ENCODE data around the gene NSG1. TPM values are rescaled to one million over a fixed set of nuclear protein-coding genes. Genes with fewer than 3 reads are reported as not detected.

The NSG1 gene
- total and polyA plus RNA-seq, 9 of the 15 experiments (the other 6 are each of a cell fraction or from before 2014, with no cell fraction given): not detected

DNA sequence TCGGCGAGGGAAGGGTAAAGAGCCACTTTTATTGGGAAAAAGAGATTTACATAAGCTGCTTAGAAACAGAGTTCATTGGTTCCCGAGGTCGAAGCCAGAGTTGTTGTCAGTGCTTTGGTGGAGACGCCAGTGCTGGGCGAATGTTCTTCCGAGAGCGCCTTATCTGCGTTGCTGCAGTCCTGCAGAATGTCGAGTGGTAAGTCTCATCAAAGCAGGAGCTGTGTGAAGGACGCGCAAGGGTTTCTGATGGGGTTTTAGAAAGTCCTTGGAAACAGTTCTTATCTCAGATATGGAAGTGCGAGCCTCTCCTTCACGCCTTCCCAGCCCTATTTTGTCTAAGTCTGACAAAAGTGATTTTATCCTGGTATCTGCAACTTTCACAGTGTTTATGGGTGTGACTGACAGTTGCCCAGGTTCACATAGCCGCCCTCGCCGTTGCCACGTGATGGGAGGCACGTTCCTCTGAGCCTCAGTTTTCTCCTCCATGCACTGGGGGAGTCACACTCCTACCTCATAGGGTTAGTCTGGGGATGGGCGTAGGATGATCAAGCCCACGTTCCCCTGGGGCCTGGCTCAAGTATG, 47.3 kb upstream of the NSG1 start (continued):
- TF ChIP-seq, protein P1, sequence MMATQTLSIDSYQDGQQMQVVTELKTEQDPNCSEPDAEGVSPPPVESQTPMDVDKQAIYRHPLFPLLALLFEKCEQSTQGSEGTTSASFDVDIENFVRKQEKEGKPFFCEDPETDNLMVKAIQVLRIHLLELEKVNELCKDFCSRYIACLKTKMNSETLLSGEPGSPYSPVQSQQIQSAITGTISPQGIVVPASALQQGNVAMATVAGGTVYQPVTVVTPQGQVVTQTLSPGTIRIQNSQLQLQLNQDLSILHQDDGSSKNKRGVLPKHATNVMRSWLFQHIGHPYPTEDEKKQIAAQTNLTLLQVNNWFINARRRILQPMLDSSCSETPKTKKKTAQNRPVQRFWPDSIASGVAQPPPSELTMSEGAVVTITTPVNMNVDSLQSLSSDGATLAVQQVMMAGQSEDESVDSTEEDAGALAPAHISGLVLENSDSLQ (IDR thresholded peaks at IDR 0.05): peak; percentile 89
- TF ChIP-seq L3MBTL2 (IDR thresholded peaks at IDR 0.05) (peak; percentile 83), SOX6 (IDR thresholded peaks at IDR 0.05) (peak; percentile 81), SREBF1 (IDR thresholded peaks at IDR 0.05; ENCODE audit: borderline replicate concordance, low read depth, low read length) (no peak), BRD9 (IDR thresholded peaks at IDR 0.05; ENCODE audit: low read depth, partially characterized antibody) (peak; percentile 63), ZNF146 (CRISPR knock-in tag; IDR thresholded peaks at IDR 0.05; ENCODE audit: unreplicated experiment) (no peak), STAG1 (CRISPR knock-in tag; IDR thresholded peaks at IDR 0.05; ENCODE audit: borderline replicate concordance) (no peak), SRSF7 (optimal IDR thresholded peaks at IDR 0.05; ENCODE audit: low read depth, low read length) (no peak), TAL1 (IDR thresholded peaks at IDR 0.05) (peak; percentile 51; the same call in 1 of the 2 replicates), U2AF2 (optimal IDR thresholded peaks at IDR 0.05; ENCODE audit: low read depth, low read length) (no peak), TAF1 (IDR thresholded peaks at IDR 0.05; ENCODE audit: control insufficient read depth, extremely low read depth, insufficient read depth, low read length, severe bottlenecking) (no peak), TCF3 (CRISPR knock-in tag; IDR thresholded peaks at IDR 0.05) (peak; percentile 75), RFX7 (CRISPR knock-in tag; IDR thresholded peaks at IDR 0.05) (no peak), RHOXF2B (CRISPR knock-in tag; conservative IDR thresholded peaks at IDR 0.05) (no peak), GABPB1 (CRISPR knock-in tag; IDR thresholded peaks at IDR 0.05) (no peak), MYC (IDR thresholded peaks at IDR 0.05; ENCODE audit: low read depth, low read length) (0 out of 2 replicates have a peak, but pooled peaks have one; percentile 14), MYC (CRISPR knock-in tag; IDR thresholded peaks at IDR 0.05; ENCODE audit: borderline replicate concordance, low read depth) (no peak), TRIM24 (IDR thresholded peaks at IDR 0.05) (peak in 1 of 2 experiments; percentile 24; a peak in 1 of 4 replicates), RFX1 (IDR thresholded peaks at IDR 0.05) (peak; percentile 37), TEAD4 (IDR thresholded peaks at IDR 0.05; ENCODE audit: low read length) (peak; percentile 53), TEAD4 (CRISPR knock-in tag; IDR thresholded peaks at IDR 0.05; ENCODE audit: borderline replicate concordance) (no peak), TBL1XR1 (IDR thresholded peaks at IDR 0.05; ENCODE audit: low read length in 2 of 2) (peak in 1 of 2 experiments; percentile 49; a peak in 2 of 4 replicates), KDM1A (IDR thresholded peaks at IDR 0.05) (peak in 1 of 2 experiments; percentile 63; a peak in 2 of 4 replicates), POLR2AphosphoS5 (IDR thresholded peaks at IDR 0.05; ENCODE audit: control insufficient read depth, insufficient read depth, low read depth, low read length) (peak; percentile 28; the same call in 1 of the 2 replicates)
- TF ChIP-seq, protein P2, sequence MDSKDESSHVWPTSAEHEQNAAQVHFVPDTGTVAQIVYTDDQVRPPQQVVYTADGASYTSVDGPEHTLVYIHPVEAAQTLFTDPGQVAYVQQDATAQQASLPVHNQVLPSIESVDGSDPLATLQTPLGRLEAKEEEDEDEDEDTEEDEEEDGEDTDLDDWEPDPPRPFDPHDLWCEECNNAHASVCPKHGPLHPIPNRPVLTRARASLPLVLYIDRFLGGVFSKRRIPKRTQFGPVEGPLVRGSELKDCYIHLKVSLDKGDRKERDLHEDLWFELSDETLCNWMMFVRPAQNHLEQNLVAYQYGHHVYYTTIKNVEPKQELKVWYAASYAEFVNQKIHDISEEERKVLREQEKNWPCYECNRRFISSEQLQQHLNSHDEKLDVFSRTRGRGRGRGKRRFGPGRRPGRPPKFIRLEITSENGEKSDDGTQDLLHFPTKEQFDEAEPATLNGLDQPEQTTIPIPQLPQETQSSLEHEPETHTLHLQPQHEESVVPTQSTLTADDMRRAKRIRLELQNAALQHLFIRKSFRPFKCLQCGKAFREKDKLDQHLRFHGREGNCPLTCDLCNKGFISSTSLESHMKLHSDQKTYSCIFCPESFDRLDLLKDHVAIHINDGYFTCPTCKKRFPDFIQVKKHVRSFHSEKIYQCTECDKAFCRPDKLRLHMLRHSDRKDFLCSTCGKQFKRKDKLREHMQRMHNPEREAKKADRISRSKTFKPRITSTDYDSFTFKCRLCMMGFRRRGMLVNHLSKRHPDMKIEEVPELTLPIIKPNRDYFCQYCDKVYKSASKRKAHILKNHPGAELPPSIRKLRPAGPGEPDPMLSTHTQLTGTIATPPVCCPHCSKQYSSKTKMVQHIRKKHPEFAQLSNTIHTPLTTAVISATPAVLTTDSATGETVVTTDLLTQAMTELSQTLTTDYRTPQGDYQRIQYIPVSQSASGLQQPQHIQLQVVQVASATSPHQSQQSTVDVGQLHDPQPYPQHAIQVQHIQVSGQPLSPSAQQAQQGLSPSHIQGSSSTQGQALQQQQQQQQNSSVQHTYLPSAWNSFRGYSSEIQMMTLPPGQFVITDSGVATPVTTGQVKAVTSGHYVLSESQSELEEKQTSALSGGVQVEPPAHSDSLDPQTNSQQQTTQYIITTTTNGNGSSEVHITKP (IDR thresholded peaks at IDR 0.05; ENCODE audit: partially characterized antibody): peak; percentile 28
- TF ChIP-seq, protein P3, sequence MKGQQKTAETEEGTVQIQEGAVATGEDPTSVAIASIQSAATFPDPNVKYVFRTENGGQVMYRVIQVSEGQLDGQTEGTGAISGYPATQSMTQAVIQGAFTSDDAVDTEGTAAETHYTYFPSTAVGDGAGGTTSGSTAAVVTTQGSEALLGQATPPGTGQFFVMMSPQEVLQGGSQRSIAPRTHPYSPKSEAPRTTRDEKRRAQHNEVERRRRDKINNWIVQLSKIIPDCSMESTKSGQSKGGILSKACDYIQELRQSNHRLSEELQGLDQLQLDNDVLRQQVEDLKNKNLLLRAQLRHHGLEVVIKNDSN (CRISPR knock-in tag; IDR thresholded peaks at IDR 0.05): peak; percentile 83
